MM.1S (cell line): Measurements from ENCODE around the gene ARHGAP8.

Experiments
- EZH2 ChIP-seq: fragments of 300-600 bp; sonication (generic); optimal IDR thresholded peaks from 2 replicates; pipeline ENCODE3; 2017; ENCODE audit warnings: low read depth, mild to moderate bottlenecking, antibody characterized with exemption, low read length, mixed read lengths
- TF ChIP-seq, protein P1 (sequence below): fragments of 300-600 bp; sonication (generic); IDR thresholded peaks from 2 replicates; pipeline ENCODE4 v1.5.1; 2016; ENCODE audit warnings: antibody characterized with exemption, low read length, mixed read lengths

DNA sequence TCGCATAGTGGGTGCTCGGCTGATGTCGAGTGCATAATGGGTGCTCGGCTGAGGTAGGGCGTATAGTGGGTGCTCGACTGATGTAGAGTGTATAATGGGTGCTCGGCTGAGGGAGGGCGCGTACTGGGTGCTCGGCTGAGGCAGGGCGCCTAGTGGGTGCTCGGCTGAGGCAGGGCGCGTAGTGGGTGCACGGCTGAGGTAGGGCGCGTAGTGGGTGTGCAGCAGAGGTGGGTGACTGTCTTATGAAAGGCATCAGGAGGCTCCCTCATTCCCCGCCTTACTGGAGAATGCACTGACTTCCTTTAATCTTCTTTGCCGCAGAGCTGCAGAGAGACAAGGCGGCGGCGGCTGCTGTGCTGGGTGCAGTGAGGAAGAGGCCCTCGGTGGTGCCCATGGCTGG, 33.8 kb downstream of the ARHGAP8 start:
- TF ChIP-seq, protein P1, sequence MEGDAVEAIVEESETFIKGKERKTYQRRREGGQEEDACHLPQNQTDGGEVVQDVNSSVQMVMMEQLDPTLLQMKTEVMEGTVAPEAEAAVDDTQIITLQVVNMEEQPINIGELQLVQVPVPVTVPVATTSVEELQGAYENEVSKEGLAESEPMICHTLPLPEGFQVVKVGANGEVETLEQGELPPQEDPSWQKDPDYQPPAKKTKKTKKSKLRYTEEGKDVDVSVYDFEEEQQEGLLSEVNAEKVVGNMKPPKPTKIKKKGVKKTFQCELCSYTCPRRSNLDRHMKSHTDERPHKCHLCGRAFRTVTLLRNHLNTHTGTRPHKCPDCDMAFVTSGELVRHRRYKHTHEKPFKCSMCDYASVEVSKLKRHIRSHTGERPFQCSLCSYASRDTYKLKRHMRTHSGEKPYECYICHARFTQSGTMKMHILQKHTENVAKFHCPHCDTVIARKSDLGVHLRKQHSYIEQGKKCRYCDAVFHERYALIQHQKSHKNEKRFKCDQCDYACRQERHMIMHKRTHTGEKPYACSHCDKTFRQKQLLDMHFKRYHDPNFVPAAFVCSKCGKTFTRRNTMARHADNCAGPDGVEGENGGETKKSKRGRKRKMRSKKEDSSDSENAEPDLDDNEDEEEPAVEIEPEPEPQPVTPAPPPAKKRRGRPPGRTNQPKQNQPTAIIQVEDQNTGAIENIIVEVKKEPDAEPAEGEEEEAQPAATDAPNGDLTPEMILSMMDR, result no peak
- no peak for TF ChIP-seq EZH2
